AG09319 (cell line): Measurements from ENCODE around the gene COA1.
"Not testable (repeated sequence)": the region's sequence is repeated elsewhere in the genome, so short reads cannot be mapped to it uniquely, and the experiment has no call there.

ENCODE experiments used
- DNase-seq: peaks from one replicate; pipeline ENCODE4 v3.0.0-alpha.2; 2010; ENCODE audit warnings: low read depth; ENCODE audit errors: extremely low read depth
- CTCF ChIP-seq: IDR thresholded peaks from 2 replicates; pipeline ENCODE4 v1.5.1; 2011; ENCODE audit warnings: low read depth, mild to moderate bottlenecking, inconsistent platforms, low read length, moderate library complexity

Gene COA1

GRCh38 chr7:43679210-43680068 lies 49.9 kb downstream of the COA1 start:
- DNase-seq, result no peak
- no peak for TF ChIP-seq CTCF

GRCh38 chr7:43678315-43678714 lies 51.0 kb downstream of the COA1 start:
- no peak for DNase-seq
- no peak for TF ChIP-seq CTCF

GRCh38 chr7:43677864-43678263 lies 51.5 kb downstream of the COA1 start:
- TF ChIP-seq CTCF, result no peak
- DNase-seq, result no peak

GRCh38 chr7:43674559-43675436 lies 54.5 kb downstream of the COA1 start:
- DNase-seq, result no peak
- no peak for TF ChIP-seq CTCF

- DNase-seq, result not testable (repeated sequence)
These were observed 55.9 kb downstream of the COA1 start for GRCh38 chr7:43673243-43673976.

- TF ChIP-seq CTCF, result no peak
- DNase-seq, result no peak
These were observed 57.8 kb downstream of the COA1 start for GRCh38 chr7:43671521-43671920.

GRCh38 chr7:43669286-43670081 lies 59.8 kb downstream of the COA1 start:
- DNase-seq, result no peak

More at GRCh38 chr7:43669286-43670081, 59.8 kb downstream of the COA1 start:
- TF ChIP-seq CTCF, result no peak
